ENCODE data around the gene SORCS3.

DNA sequence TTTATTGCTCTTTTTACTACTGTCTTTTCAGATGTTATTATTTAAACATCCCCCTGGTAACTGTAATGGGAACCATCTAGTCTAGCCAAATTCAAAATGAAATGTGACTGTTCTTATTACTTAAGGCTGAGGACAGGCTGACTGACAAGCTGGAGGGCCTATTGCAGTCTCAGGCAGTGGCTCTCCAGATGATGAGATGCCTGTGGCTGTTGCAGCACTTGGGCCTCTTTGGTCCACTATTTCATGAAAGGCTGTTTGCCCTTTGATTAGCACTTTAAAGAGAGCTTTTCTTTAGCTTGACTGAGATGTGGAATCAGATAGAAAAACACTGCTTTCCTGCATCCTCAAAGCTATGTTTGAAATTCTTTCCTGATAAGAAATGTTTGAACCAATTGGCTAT is 540.5 kb downstream of the SORCS3 start:
- TF ChIP-seq TAF1 (IDR thresholded peaks at IDR 0.05; ENCODE audit: low read depth) (no peak), POLR2AphosphoS5 (IDR thresholded peaks at IDR 0.05) (no peak), RAD21 (conservative IDR thresholded peaks at IDR 0.05) (no peak), SMC3 (conservative IDR thresholded peaks at IDR 0.05; ENCODE audit: poor library complexity) (no peak), EP300 (conservative IDR thresholded peaks at IDR 0.05; ENCODE audit: poor library complexity, severe bottlenecking) (no peak), EZH2 (IDR thresholded peaks at IDR 0.05; ENCODE audit: borderline replicate concordance, insufficient read depth, low read length, poor library complexity, severe bottlenecking) (no peak), MXI1 (conservative IDR thresholded peaks at IDR 0.05; ENCODE audit: poor library complexity, severe bottlenecking) (no peak)
- TF ChIP-seq, protein P1, sequence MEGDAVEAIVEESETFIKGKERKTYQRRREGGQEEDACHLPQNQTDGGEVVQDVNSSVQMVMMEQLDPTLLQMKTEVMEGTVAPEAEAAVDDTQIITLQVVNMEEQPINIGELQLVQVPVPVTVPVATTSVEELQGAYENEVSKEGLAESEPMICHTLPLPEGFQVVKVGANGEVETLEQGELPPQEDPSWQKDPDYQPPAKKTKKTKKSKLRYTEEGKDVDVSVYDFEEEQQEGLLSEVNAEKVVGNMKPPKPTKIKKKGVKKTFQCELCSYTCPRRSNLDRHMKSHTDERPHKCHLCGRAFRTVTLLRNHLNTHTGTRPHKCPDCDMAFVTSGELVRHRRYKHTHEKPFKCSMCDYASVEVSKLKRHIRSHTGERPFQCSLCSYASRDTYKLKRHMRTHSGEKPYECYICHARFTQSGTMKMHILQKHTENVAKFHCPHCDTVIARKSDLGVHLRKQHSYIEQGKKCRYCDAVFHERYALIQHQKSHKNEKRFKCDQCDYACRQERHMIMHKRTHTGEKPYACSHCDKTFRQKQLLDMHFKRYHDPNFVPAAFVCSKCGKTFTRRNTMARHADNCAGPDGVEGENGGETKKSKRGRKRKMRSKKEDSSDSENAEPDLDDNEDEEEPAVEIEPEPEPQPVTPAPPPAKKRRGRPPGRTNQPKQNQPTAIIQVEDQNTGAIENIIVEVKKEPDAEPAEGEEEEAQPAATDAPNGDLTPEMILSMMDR (IDR thresholded peaks at IDR 0.05; ENCODE audit: poor library complexity, severe bottlenecking), result no peak
